GM23338 (cell line): ENCODE data around the gene PDE5A. TPM values are rescaled to one million over a fixed set of nuclear protein-coding genes. Genes with fewer than 3 reads are reported as not detected.

Experiments used
- ATAC-seq: fragments of 200-7000 bp; cut with Tn5 transposase; 3 replicates; pipeline ENCODE4 v1.9.1; 2020
- DNase-seq: peaks from one replicate; pipeline ENCODE4 v3.0.0-alpha.2; 2015; ENCODE audit warnings: low spot score
- H2AFZ ChIP-seq: fragments of 200-600 bp; sonication (generic); 2 replicates; pipeline ENCODE4 v1.8.0; 2016; ENCODE audit warnings: antibody characterized with exemption, mild to moderate bottlenecking, moderate library complexity
- H3F3A ChIP-seq: fragments of 200-600 bp; sonication (generic); replicated peaks from 2 replicates; pipeline ENCODE4 v1.8.0; 2017; ENCODE audit warnings: antibody characterized with exemption, mixed run types, low read depth
- H3K27ac ChIP-seq: fragments of 200-600 bp; sonication (generic); 2 replicates; pipeline ENCODE4 v1.6.1; 2016; ENCODE audit warnings: low read depth
- H3K27me3 ChIP-seq: fragments of 200-600 bp; sonication (generic); 2 replicates; pipeline ENCODE4 v1.8.0; 2016; ENCODE audit warnings: mild to moderate bottlenecking, mixed run types, moderate library complexity; ENCODE audit not compliant: insufficient read depth
- H3K36me3 ChIP-seq: fragments of 200-600 bp; sonication (generic); 2 replicates; pipeline ENCODE4 v1.8.0; 2016; ENCODE audit warnings: mild to moderate bottlenecking; ENCODE audit not compliant: insufficient read depth
- H3K4me1 ChIP-seq: fragments of 200-600 bp; sonication (generic); 2 replicates; pipeline ENCODE4 v1.8.0; 2016; ENCODE audit warnings: mild to moderate bottlenecking, moderate library complexity; ENCODE audit not compliant: insufficient read depth
- H3K4me2 ChIP-seq: fragments of 200-600 bp; sonication (generic); 2 replicates; pipeline ENCODE4 v1.7.1; 2017; ENCODE audit warnings: mixed run types
- H3K4me3 ChIP-seq: fragments of 200-600 bp; sonication (generic); 2 replicates; pipeline ENCODE4 v1.6.1; 2016; ENCODE audit warnings: mixed run types
- H3K79me2 ChIP-seq: fragments of 200-600 bp; sonication (generic); replicated peaks from 2 replicates; pipeline ENCODE4 v1.8.0; 2017; ENCODE audit warnings: mild to moderate bottlenecking; ENCODE audit not compliant: insufficient read depth
- H3K9me2 ChIP-seq: fragments of 200-600 bp; sonication (generic); 2 replicates; pipeline ENCODE4 v1.8.0; 2017; ENCODE audit not compliant: insufficient read depth
- H4K20me1 ChIP-seq: fragments of 200-600 bp; sonication (generic); replicated peaks from 2 replicates; pipeline ENCODE4 v1.8.0; 2017; ENCODE audit warnings: mild to moderate bottlenecking; ENCODE audit not compliant: insufficient read depth
- H3K27ac Mint-ChIP-seq: 2 replicates; pipeline ENCODE4 v1.8.0; 2020; ENCODE audit warnings: inconsistent platforms, mild to moderate bottlenecking, moderate library complexity, mixed read lengths
- H3K27me3 Mint-ChIP-seq: 3 replicates; pipeline ENCODE4 v1.8.0; 2022; ENCODE audit warnings: low read depth, mild to moderate bottlenecking, moderate library complexity, mixed read lengths, inconsistent platforms; ENCODE audit not compliant: insufficient read depth, poor library complexity
- H3K36me3 Mint-ChIP-seq: 3 replicates; pipeline ENCODE4 v1.8.0; 2021; ENCODE audit warnings: low read depth, mild to moderate bottlenecking, inconsistent platforms, moderate library complexity, mixed read lengths
- H3K4me1 Mint-ChIP-seq: 3 replicates; pipeline ENCODE4 v1.8.0; 2020; ENCODE audit warnings: mild to moderate bottlenecking, inconsistent platforms, mixed read lengths
- H3K4me3 Mint-ChIP-seq: 3 replicates; pipeline ENCODE4 v1.8.0; 2021; ENCODE audit warnings: moderate library complexity, mild to moderate bottlenecking, inconsistent platforms, mixed read lengths
- H3K9me3 Mint-ChIP-seq: 3 replicates; pipeline ENCODE4 v1.8.0; 2020; ENCODE audit warnings: moderate library complexity, mild to moderate bottlenecking, inconsistent platforms, mixed read lengths
- EZH2phosphoT487 ChIP-seq: fragments of 200-600 bp; sonication (generic); IDR thresholded peaks from one replicate; pipeline ENCODE4 v1.8.1; 2018; ENCODE audit warnings: antibody characterized with exemption; ENCODE audit not compliant: unreplicated experiment
- POLR2AphosphoS5 ChIP-seq: IDR thresholded peaks from 2 replicates; pipeline ENCODE4 v1.6.1; 2016; ENCODE audit warnings: antibody characterized with exemption, low read depth
- ZNF114 ChIP-seq: fragments of 250-450 bp; sonication (Bioruptor Pico); IDR thresholded peaks from 2 replicates; pipeline ENCODE4 v1.5.0; 2020; ENCODE audit warnings: mild to moderate bottlenecking, moderate library complexity
- polyA plus RNA-seq: library from polyadenylated mRNA; unstranded; fragments of >200 nt; fragmentation: Nextera tagmentation; extraction: Ambion mirVana; gene quantifications from 2 replicates; pipeline ENCODE4 v1.2.1, GENCODE V29; 2016
- total RNA-seq: library from RNA; depleted of rRNA; stranded (reverse); fragments of >200 nt; shearing (Covaris generic); gene quantifications from 2 replicates; pipeline ENCODE4 v1.2.3, GENCODE V29; 2014
- TF ChIP-seq, protein P1 (sequence below): IDR thresholded peaks from one replicate; pipeline ENCODE4 v1.6.1; 2018; ENCODE audit warnings: antibody characterized with exemption; ENCODE audit not compliant: unreplicated experiment
- TF ChIP-seq, protein P2 (sequence below): IDR thresholded peaks from 2 replicates; pipeline ENCODE4 v1.6.1; 2016; ENCODE audit warnings: antibody characterized with exemption
- TF ChIP-seq, protein P3 (sequence below): fragments of 250-450 bp; sonication (Bioruptor Pico); IDR thresholded peaks from 2 replicates; pipeline ENCODE4 v1.5.0; 2020; ENCODE audit warnings: mild to moderate bottlenecking, moderate library complexity

The PDE5A gene
- total and polyA plus RNA-seq, 2 experiments from 2014 or later = 15.0 to 22.6 TPM

DNA sequence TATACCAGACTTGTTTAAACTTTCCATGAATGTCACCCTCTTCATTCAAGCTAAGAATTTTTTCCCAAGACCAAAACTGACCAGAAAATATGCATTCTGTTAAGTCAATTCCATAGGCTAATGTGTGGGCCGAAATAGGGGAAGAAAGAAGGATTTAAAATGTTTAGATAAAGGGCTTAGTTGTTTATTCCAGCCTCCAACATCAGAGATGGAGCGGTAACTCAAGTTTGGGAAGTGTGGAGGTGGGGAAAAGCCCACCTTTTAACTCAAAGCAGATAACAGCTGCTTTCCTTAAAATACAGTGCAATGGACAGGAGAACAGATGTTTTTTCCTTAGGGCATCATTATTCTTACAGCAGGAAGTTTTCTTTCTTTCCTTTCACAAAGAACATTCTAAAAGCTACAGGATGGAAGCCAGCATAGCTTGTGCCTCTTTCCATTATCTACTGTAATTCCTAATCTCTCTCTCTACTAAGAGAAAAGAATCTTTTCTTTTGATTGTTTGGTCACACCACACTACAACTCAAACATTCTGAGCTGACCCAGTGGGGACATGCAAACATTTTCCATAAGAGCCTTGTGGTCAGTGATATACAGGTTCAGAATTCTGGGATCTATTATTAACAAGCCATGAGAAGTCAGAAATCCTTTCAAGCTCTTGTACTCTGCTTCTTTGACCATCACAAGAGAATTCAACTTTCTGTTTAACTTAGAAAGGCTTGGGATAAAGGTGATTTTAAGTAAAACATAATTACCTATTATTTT is 101.6 kb downstream of the PDE5A start (continued):
- TF ChIP-seq, protein P1, sequence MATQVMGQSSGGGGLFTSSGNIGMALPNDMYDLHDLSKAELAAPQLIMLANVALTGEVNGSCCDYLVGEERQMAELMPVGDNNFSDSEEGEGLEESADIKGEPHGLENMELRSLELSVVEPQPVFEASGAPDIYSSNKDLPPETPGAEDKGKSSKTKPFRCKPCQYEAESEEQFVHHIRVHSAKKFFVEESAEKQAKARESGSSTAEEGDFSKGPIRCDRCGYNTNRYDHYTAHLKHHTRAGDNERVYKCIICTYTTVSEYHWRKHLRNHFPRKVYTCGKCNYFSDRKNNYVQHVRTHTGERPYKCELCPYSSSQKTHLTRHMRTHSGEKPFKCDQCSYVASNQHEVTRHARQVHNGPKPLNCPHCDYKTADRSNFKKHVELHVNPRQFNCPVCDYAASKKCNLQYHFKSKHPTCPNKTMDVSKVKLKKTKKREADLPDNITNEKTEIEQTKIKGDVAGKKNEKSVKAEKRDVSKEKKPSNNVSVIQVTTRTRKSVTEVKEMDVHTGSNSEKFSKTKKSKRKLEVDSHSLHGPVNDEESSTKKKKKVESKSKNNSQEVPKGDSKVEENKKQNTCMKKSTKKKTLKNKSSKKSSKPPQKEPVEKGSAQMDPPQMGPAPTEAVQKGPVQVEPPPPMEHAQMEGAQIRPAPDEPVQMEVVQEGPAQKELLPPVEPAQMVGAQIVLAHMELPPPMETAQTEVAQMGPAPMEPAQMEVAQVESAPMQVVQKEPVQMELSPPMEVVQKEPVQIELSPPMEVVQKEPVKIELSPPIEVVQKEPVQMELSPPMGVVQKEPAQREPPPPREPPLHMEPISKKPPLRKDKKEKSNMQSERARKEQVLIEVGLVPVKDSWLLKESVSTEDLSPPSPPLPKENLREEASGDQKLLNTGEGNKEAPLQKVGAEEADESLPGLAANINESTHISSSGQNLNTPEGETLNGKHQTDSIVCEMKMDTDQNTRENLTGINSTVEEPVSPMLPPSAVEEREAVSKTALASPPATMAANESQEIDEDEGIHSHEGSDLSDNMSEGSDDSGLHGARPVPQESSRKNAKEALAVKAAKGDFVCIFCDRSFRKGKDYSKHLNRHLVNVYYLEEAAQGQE = no peak
- no peak for TF ChIP-seq POLR2AphosphoS5
- TF ChIP-seq, protein P2, sequence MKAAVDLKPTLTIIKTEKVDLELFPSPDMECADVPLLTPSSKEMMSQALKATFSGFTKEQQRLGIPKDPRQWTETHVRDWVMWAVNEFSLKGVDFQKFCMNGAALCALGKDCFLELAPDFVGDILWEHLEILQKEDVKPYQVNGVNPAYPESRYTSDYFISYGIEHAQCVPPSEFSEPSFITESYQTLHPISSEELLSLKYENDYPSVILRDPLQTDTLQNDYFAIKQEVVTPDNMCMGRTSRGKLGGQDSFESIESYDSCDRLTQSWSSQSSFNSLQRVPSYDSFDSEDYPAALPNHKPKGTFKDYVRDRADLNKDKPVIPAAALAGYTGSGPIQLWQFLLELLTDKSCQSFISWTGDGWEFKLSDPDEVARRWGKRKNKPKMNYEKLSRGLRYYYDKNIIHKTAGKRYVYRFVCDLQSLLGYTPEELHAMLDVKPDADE = no peak

DNA sequence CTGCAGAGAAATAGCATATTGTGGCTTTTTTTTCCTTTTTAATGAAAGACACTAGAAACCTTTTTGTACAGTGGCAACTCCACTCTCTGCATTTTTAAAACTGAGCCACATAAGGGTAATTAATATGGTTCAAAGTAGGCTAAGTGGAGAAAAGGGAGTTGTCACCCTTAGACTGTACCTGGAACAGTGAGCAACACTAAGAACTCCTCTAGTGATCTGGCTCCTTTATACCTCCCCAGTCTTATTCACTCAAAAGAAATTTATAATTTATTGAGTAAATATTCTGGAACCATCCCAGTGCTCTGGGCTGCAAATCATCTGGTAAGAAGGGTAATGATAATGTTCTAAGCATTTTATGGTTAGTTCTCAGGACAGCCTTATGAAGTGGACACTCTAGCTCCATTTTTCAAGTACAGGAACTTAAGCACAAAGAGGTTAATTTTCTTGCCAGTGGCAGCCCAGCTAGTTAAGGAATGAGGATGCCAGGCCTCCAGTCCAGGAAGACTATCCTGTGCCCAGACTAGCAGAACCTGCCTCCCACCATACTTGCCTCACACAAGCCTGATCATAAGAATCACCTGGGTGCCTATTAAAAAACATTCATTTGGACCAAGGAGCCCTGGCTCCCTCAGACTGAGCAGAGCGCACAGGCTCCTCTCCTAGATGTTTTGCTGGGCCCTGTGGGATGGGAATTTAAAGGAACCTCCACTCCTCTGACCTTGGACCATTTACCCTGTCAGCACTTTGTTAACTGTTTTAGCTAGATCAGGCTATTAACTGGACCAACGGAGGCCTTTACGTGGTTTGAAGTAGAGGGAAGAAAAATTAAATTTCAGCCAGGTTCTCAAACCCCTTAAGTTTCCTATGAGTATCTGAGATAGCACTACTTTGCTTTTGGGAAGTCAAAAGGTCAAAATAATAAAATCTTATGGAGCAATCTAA is 102.6 kb downstream of the PDE5A start:
- ATAC-seq = no peak
- H3K4me2 ChIP-seq = no peak overlapping the region
- DNase-seq = no peak
- Mint-ChIP-seq H3K4me3 (no peak overlapping the region), H3K27ac (no peak overlapping the region; the same call in 1 of the 2 replicates), H3K36me3 (0 out of 3 replicates have a peak, but pooled peaks cover 3% of the 10 kb centered on the region), H3K4me1 (peaks cover 23% of the 10 kb centered on the region), H3K27me3 (no peaks in the 10 kb centered on the region), H3K9me3 (no peaks in the 10 kb centered on the region)
- no peaks in the 10 kb centered on the region for H4K20me1 ChIP-seq
- H3K27ac ChIP-seq = no peak overlapping the region
- no peaks in the 10 kb centered on the region for H3K79me2 ChIP-seq
- no peak overlapping the region for H2AFZ ChIP-seq
- no peak overlapping the region for H3K4me3 ChIP-seq
- H3K36me3 ChIP-seq = 0 out of 2 replicates have a peak, but pooled peaks cover 2% of the 10 kb centered on the region
- peaks cover 27% of the 10 kb centered on the region for H3K4me1 ChIP-seq
- no peaks in the 10 kb centered on the region for H3F3A ChIP-seq
- no peaks in the 10 kb centered on the region for H3K27me3 ChIP-seq
- no peaks in the 10 kb centered on the region for H3K9me2 ChIP-seq
- TF ChIP-seq EZH2phosphoT487 = no peak
- TF ChIP-seq ZNF114 (CRISPR knock-in tag) = no peak
- TF ChIP-seq, protein P3, sequence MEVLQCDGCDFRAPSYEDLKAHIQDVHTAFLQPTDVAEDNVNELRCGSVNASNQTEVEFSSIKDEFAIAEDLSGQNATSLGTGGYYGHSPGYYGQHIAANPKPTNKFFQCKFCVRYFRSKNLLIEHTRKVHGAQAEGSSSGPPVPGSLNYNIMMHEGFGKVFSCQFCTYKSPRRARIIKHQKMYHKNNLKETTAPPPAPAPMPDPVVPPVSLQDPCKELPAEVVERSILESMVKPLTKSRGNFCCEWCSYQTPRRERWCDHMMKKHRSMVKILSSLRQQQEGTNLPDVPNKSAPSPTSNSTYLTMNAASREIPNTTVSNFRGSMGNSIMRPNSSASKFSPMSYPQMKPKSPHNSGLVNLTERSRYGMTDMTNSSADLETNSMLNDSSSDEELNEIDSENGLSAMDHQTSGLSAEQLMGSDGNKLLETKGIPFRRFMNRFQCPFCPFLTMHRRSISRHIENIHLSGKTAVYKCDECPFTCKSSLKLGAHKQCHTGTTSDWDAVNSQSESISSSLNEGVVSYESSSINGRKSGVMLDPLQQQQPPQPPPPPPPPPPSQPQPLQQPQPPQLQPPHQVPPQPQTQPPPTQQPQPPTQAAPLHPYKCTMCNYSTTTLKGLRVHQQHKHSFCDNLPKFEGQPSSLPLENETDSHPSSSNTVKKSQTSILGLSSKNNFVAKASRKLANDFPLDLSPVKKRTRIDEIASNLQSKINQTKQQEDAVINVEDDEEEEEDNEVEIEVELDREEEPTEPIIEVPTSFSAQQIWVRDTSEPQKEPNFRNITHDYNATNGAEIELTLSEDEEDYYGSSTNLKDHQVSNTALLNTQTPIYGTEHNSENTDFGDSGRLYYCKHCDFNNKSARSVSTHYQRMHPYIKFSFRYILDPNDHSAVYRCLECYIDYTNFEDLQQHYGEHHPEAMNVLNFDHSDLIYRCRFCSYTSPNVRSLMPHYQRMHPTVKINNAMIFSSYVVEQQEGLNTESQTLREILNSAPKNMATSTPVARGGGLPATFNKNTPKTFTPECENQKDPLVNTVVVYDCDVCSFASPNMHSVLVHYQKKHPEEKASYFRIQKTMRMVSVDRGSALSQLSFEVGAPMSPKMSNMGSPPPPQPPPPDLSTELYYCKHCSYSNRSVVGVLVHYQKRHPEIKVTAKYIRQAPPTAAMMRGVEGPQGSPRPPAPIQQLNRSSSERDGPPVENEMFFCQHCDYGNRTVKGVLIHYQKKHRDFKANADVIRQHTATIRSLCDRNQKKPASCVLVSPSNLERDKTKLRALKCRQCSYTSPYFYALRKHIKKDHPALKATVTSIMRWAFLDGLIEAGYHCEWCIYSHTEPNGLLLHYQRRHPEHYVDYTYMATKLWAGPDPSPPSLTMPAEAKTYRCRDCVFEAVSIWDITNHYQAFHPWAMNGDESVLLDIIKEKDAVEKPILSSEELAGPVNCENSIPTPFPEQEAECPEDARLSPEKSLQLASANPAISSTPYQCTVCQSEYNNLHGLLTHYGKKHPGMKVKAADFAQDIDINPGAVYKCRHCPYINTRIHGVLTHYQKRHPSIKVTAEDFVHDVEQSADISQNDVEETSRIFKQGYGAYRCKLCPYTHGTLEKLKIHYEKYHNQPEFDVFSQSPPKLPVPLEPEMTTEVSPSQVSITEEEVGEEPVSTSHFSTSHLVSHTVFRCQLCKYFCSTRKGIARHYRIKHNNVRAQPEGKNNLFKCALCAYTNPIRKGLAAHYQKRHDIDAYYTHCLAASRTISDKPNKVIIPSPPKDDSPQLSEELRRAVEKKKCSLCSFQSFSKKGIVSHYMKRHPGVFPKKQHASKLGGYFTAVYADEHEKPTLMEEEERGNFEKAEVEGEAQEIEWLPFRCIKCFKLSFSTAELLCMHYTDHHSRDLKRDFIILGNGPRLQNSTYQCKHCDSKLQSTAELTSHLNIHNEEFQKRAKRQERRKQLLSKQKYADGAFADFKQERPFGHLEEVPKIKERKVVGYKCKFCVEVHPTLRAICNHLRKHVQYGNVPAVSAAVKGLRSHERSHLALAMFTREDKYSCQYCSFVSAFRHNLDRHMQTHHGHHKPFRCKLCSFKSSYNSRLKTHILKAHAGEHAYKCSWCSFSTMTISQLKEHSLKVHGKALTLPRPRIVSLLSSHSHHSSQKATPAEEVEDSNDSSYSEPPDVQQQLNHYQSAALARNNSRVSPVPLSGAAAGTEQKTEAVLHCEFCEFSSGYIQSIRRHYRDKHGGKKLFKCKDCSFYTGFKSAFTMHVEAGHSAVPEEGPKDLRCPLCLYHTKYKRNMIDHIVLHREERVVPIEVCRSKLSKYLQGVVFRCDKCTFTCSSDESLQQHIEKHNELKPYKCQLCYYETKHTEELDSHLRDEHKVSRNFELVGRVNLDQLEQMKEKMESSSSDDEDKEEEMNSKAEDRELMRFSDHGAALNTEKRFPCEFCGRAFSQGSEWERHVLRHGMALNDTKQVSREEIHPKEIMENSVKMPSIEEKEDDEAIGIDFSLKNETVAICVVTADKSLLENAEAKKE (CRISPR knock-in tag) = no peak
- TF ChIP-seq, protein P1 = no peak
